ENCODE results near the gene CPA5. TPM values are rescaled to one million over a fixed set of nuclear protein-coding genes. Genes with fewer than 3 reads are reported as not detected.

CPA5 gene
- polyA plus RNA-seq, 3 donors = not detected

DNA sequence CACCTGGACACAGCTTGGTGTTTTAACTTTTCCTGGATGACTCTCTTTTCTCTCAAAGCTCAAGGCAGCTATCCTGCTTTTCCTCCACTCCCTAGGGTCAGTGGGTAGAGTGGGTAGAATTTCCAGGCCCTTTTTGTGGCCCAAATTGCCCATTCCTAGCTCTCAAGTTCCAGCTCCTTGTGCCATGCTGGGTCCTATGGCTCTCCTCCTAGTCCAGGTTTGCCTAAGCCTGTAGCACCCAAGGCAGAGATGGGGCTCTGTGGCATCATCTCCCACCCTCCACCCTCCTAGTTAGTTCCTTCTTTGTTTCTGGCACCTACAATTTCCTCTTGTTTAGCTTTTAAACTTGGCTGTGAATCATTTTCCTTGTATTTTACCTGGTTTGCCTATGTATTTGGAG lies 42.0 kb upstream of the CPA5 start:
- H2AFZ ChIP-seq (ENCODE audit: insufficient read depth, low read depth, low read length, poor library complexity, severe bottlenecking) = no peak overlapping the region
- Mint-ChIP-seq H3K4me1 (no peaks in the 10 kb centered on the region), H3K9me3 (peaks cover 0 to 1% (median 0%) of the 10 kb centered on the region in 7 donors), H3K27ac (no peak overlapping the region), H3K4me3 (no peak overlapping the region), H3K27me3 (ENCODE audit: low read depth in 3 of 3) (peaks cover 0 to 2% (median 0%) of the 10 kb centered on the region in 3 donors), H3K36me3 (no peaks in the 10 kb centered on the region)
- H3K79me2 ChIP-seq (ENCODE audit: insufficient read depth, low read length) = no peaks in the 10 kb centered on the region
- no peaks in the 10 kb centered on the region for H4K20me1 ChIP-seq (ENCODE audit: insufficient read depth, low read length)
- no peak overlapping the region for H3K4me3 ChIP-seq (replicated peaks in 1 of 3; ENCODE audit: low read depth in 2 of 3, low read length in 3 of 3)
- no peaks in the 10 kb centered on the region for H3K4me1 ChIP-seq (ENCODE audit: control insufficient read depth in 1 of 2, insufficient read depth in 2 of 2, low read length in 2 of 2)
- H3K9me3 ChIP-seq (replicated peaks in 1 of 2; ENCODE audit: control insufficient read depth in 1 of 2, insufficient read depth in 1 of 2, low read length in 2 of 2) = no peaks in the 10 kb centered on the region
- intact Hi-C loops (cut with micrococcal nuclease) = no loop called here
- H3K9ac ChIP-seq (ENCODE audit: insufficient read depth, low read length, poor library complexity, severe bottlenecking) = no peak overlapping the region
- H3K27ac ChIP-seq (ENCODE audit: low read depth in 1 of 2, low read length in 2 of 2) = no peak overlapping the region
- no peaks in the 10 kb centered on the region for H3K27me3 ChIP-seq (ENCODE audit: control insufficient read depth in 2 of 2, insufficient read depth in 2 of 2, low read length in 2 of 2)
- H3K36me3 ChIP-seq (replicated peaks in 1 of 2; ENCODE audit: control insufficient read depth in 1 of 2, insufficient read depth in 2 of 2, low read length in 2 of 2) = no peaks in the 10 kb centered on the region
- H3K4me2 ChIP-seq (replicated peaks; ENCODE audit: extremely low read depth, low read length, poor library complexity, severe bottlenecking) = no peak overlapping the region
- DNase-seq = no peak
- TF ChIP-seq, protein P1, sequence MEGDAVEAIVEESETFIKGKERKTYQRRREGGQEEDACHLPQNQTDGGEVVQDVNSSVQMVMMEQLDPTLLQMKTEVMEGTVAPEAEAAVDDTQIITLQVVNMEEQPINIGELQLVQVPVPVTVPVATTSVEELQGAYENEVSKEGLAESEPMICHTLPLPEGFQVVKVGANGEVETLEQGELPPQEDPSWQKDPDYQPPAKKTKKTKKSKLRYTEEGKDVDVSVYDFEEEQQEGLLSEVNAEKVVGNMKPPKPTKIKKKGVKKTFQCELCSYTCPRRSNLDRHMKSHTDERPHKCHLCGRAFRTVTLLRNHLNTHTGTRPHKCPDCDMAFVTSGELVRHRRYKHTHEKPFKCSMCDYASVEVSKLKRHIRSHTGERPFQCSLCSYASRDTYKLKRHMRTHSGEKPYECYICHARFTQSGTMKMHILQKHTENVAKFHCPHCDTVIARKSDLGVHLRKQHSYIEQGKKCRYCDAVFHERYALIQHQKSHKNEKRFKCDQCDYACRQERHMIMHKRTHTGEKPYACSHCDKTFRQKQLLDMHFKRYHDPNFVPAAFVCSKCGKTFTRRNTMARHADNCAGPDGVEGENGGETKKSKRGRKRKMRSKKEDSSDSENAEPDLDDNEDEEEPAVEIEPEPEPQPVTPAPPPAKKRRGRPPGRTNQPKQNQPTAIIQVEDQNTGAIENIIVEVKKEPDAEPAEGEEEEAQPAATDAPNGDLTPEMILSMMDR (IDR thresholded peaks at IDR 0.05) = no peak

DNA sequence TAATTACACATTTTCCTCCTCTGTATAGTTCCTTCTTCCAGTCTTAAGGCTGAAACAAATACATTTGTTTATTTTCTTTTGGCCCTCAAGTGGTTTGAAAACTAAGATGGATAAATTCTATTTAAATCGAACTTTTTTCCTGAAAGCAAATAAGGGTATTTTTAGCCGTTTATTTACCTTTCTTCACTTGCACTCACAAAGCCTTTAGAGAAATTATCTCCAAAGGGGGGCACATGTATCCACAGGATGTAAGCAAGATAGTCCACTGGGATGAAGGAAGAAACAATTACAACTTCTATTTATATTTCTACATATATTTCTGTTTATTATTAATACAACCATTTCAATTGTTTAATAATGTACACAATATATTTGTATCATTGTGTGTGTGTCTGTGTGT lies 41.5 kb upstream of the CPA5 start:
- no peak overlapping the region for H3K9ac ChIP-seq (ENCODE audit: insufficient read depth, low read length, poor library complexity, severe bottlenecking)
- peaks cover 0 to 2% (median 0%) of the 10 kb centered on the region in 3 donors for H3K27me3 Mint-ChIP-seq (ENCODE audit: low read depth in 3 of 3)
- peaks cover 0 to 1% (median 0%) of the 10 kb centered on the region in 7 donors for H3K9me3 Mint-ChIP-seq
- H3K4me1 ChIP-seq (ENCODE audit: control insufficient read depth in 1 of 2, insufficient read depth in 2 of 2, low read length in 2 of 2) = no peaks in the 10 kb centered on the region
- H3K36me3 ChIP-seq (replicated peaks in 1 of 2; ENCODE audit: control insufficient read depth in 1 of 2, insufficient read depth in 2 of 2, low read length in 2 of 2) = no peaks in the 10 kb centered on the region
- H3K27me3 ChIP-seq (ENCODE audit: control insufficient read depth in 2 of 2, insufficient read depth in 2 of 2, low read length in 2 of 2) = no peaks in the 10 kb centered on the region
- intact Hi-C loops (cut with micrococcal nuclease) = no loop called here
- no peak overlapping the region for H3K27ac ChIP-seq (ENCODE audit: low read depth in 1 of 2, low read length in 2 of 2)
- no CpG with 5 or more reads among the region's 2 CpGs for WGBS (ENCODE audit: insufficient coverage)
- H3K4me3 Mint-ChIP-seq = no peak overlapping the region
- no peaks in the 10 kb centered on the region for H3K36me3 Mint-ChIP-seq
- no peak overlapping the region for H2AFZ ChIP-seq (ENCODE audit: insufficient read depth, low read depth, low read length, poor library complexity, severe bottlenecking)
- TF ChIP-seq, protein P1 (IDR thresholded peaks at IDR 0.05) = no peak
- no peak overlapping the region for H3K4me2 ChIP-seq (replicated peaks; ENCODE audit: extremely low read depth, low read length, poor library complexity, severe bottlenecking)
- H3K4me1 Mint-ChIP-seq = no peaks in the 10 kb centered on the region
- DNase-seq = no peak
- no peak overlapping the region for H3K27ac Mint-ChIP-seq
- H3K9me3 ChIP-seq (replicated peaks in 1 of 2; ENCODE audit: control insufficient read depth in 1 of 2, insufficient read depth in 1 of 2, low read length in 2 of 2) = no peaks in the 10 kb centered on the region
- H4K20me1 ChIP-seq (ENCODE audit: insufficient read depth, low read length) = no peaks in the 10 kb centered on the region
- no peaks in the 10 kb centered on the region for H3K79me2 ChIP-seq (ENCODE audit: insufficient read depth, low read length)
- no peak overlapping the region for H3K4me3 ChIP-seq (replicated peaks in 1 of 3; ENCODE audit: low read depth in 2 of 3, low read length in 3 of 3)
